SW 1271 (cell line): Measurements from ENCODE around the gene BABAM2.
"Not testable (repeated sequence)": the region's sequence is repeated elsewhere in the genome, so short reads cannot be mapped to it uniquely, and the experiment has no call there.

ENCODE experiments used
- DNase-seq, 2 experiments: peaks; one replicate each; lab custom pipeline; 2025; lab: John Stamatoyannopoulos, UW

The BABAM2 gene

GRCh38 chr2:28251337-28251736, 360.8 kb downstream of the BABAM2 start:
- DNase-seq = no peak

- DNase-seq = no peak
These were observed 361.8 kb downstream of the BABAM2 start for GRCh38 chr2:28252311-28252710.

DNA sequence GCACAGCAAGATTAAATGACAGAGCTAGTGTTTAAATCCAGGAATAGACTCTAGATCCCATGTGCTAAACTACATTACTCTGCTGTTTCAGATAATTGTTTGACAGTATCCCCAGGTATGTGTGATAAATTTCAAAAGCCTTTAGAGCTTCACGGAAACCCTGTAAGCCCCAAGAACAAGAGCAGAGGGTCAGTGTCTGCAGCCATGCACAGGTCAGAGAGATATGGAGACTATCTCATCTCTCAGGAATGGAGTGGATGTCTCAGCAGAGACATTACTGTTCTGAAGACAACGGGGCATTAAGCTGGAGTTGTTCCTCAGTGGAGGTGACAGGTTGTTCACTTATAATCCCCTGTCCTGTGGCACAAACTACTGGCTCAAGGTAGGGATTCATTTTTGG, 363.0 kb downstream of the BABAM2 start:
- no peak for DNase-seq

DNA sequence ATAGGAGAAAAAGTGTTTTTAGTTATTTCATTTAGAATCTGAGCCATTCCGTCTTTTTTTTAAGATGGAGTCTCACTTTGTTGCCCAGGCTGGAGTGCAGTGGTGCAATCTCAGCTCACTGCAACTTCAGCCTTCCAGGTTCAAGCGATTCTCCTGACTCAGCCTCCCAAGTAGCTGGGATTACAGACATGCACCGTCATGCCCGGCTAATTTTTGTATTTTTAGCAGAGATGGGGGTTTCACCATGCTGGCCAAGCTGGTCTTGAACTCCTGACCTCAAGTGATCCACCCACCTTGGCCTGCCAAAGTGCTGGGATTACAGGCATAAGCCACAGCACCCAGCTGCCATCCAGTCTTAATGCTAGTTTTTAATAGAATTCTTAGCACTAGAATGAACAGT, 364.7 kb downstream of the BABAM2 start:
- DNase-seq = not testable (repeated sequence)

DNA sequence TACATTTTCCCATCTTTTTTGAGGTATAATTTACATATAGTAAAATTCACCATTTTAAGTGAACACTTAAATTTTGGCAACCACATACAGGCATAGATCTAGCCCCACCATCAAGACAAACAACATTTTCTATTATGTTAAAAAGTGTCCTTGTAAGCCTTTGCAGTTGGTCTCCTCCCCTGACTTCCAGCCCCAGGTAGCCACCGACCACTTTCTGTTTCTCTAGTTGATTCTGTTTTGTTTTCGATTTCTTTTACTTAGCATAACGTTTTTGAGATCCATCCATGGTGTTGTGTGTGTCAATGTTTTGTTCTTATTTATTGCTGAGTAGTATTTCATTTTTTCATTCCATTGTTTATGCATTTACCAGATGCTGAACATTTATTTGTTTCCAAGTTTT, 366.7 kb downstream of the BABAM2 start:
- no peak for DNase-seq

GRCh38 chr2:28259226-28259625, 368.7 kb downstream of the BABAM2 start:
- DNase-seq = not testable (repeated sequence)

DNA sequence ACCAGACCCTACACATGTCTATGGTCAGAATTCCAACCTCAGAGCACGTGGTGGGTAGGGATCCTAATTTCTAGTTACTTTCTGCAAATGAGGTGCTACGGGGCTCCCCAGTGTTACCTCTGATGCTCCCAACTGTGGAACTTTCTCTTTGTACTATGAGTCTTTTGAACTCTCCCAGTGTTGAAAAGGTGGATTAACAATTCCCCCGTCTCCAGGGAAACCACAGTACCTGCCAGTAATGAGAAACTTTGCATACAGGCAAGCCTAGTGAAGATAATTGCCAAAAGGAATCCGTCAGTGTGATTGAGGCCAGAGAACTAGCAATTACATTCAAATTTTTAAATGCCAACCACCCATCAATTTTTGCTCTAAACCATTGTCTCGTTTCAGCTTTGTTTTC, 373.2 kb downstream of the BABAM2 start:
- no peak for DNase-seq

- DNase-seq = no peak
These were observed 376.8 kb downstream of the BABAM2 start for GRCh38 chr2:28267282-28267681.

DNA sequence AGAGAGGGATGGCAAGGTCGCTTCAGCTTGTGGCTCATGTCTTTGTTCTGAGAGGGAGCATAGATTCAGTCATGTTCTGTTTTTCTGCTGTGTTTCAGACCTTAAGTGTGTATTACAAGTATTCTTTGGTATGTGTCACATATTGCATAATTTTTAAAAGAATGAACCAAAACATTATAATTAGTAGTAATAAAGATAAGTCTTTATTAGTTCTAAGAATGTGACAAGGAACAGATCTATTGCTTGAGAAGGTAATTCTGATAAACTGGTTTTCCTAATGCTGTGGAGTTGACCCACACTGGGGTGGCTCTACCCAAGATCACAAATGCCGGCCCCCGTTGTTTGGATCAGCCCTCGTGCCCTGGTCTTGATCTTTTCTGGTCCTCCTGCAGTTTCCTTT, 377.9 kb downstream of the BABAM2 start:
- DNase-seq = no peak

GRCh38 chr2:28269019-28269784, 378.7 kb downstream of the BABAM2 start:
- DNase-seq = peak; percentile 57 to 72

- no peak for DNase-seq
These were observed 380.1 kb downstream of the BABAM2 start for GRCh38 chr2:28270456-28271152.

- no peak for DNase-seq
These were observed 380.8 kb downstream of the BABAM2 start for GRCh38 chr2:28271231-28271918.

DNA sequence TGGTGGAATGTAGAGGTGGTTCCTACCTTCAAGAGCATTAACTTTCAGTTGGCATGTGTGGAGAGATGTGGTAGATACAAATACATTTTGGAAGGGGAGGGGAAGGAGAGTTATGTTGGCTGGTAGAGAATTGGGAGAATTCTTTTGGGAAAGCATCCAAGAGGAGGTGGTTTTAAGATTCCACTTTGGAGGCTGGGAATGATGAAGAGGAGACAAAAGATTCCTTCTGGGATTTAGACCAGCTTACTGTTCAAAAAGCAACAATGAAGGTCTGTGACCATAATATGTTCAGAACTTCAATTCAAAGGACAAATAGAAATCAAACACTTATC, 381.4 kb downstream of the BABAM2 start:
- DNase-seq = no peak

DNA sequence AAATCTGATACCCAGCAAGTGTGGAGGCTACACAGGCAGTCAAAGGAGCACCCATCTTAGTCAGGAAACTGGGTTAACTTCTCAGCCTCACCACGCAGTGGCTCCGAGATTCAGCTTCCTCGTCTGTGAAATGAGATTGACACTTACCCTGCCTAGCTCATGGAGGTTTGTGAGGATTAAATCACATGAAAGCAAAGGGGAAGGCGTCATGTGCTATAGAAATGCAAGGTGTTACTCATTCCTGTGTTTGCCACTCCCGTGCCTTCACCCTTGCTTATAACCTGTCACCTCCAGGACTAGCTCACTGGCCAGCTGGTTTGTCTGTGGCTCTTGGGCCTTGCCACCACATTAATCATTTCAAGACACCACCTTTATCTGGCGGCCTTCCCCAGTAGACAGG, 383.2 kb downstream of the BABAM2 start:
- no peak for DNase-seq

GRCh38 chr2:28274911-28275685, 384.6 kb downstream of the BABAM2 start:
- peak; percentile 97 to 98 for DNase-seq

DNA sequence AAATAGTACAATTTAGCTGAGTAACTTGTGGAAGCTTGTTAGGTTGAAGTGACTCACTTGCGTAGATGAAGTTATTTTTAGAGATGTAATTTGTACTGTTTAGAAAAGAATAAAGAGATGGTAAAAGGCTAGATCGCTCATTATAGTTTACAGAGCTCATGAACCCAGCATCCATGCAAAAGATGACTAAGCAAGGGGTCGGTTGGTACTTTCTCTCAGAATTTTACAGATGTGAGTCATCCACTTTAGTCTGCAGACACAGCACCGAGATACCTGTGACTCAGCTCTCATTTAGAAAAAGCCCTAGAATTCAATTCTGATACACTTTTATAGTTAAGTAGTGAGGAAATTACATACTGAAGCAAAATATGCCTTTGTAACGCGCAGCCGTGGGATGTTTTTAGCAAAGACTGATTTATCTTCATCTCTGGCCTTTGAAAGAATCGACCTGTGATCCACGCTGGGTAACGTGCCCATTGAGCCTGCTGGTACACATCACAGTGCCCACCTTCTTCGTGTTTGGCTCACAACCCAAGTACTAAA, 385.6 kb downstream of the BABAM2 start:
- DNase-seq = peak; percentile 94 to 99

DNA sequence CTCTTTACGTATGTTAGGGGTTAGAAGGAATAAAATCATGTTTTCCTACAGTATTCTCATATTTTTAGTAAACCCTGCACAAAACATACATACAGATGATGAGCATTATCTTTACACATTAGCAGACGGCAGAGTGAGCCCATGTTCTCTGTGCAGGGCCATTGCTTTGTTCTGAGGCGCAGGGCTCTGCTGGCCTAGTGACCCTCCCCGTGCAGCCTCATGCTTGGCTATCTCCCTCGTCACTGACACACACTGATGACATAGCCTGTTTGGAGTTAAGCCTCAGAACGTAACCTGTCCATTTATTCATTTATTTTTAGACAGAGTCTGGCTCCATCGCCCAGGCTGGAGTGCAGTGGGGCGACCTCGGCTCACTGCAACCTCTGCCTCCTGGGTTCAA, 386.3 kb downstream of the BABAM2 start:
- DNase-seq = no peak

- DNase-seq = no peak
These were observed 386.9 kb downstream of the BABAM2 start for GRCh38 chr2:28277466-28277865.

- no peak for DNase-seq
These were observed 388.8 kb downstream of the BABAM2 start for GRCh38 chr2:28279371-28279770.

GRCh38 chr2:28280619-28281018, 390.1 kb downstream of the BABAM2 start:
- no peak for DNase-seq

DNA sequence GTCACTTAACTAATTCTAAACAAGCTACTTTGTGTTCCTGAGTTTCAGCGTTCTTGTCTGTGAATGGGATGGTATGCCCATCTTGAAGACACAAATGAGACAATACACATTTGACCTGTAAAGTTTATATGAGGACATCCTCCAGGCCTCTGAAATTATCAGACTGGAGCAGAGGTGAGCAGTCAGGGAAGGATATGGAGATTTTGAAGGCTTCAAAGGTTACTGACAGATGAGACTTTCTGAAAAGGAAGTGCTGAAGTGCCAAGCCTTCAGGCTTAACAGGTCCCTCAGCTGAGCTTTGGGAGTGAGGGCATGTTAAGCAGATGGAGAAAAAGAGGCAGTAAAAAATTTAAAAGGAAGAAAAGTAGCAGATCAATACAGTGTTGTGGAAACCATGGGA, 391.2 kb downstream of the BABAM2 start:
- DNase-seq = no peak

DNA sequence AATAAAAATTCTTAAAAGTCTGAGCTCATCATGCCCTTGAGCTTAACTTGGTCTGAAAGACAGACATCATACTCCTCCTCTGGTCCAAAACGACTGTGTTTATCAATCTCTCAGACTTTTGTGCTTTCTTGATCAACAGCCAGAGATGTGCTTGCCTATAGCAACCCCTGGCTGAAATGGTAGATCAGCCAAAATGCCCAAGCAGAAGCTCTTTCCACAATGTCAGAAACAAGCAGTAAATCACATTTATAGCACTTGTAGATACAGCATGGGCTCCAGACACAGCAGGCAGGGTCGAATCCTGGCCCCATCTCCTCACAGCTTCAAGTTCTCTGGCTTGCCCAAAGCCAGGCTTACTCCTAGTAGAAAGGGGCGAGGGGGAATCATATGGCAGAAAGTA, 391.7 kb downstream of the BABAM2 start:
- DNase-seq = no peak
